GM18867 (cell line): Measurements from ENCODE around the gene CHIC2.

Experiments used
- ATAC-seq: cut with Tn5 transposase; IDR thresholded peaks from one replicate; pipeline ENCODE4 v1.9.1; 2021; ENCODE audit warnings: mild to moderate bottlenecking, moderate library complexity; ENCODE audit not compliant: unreplicated experiment

The CHIC2 gene

DNA sequence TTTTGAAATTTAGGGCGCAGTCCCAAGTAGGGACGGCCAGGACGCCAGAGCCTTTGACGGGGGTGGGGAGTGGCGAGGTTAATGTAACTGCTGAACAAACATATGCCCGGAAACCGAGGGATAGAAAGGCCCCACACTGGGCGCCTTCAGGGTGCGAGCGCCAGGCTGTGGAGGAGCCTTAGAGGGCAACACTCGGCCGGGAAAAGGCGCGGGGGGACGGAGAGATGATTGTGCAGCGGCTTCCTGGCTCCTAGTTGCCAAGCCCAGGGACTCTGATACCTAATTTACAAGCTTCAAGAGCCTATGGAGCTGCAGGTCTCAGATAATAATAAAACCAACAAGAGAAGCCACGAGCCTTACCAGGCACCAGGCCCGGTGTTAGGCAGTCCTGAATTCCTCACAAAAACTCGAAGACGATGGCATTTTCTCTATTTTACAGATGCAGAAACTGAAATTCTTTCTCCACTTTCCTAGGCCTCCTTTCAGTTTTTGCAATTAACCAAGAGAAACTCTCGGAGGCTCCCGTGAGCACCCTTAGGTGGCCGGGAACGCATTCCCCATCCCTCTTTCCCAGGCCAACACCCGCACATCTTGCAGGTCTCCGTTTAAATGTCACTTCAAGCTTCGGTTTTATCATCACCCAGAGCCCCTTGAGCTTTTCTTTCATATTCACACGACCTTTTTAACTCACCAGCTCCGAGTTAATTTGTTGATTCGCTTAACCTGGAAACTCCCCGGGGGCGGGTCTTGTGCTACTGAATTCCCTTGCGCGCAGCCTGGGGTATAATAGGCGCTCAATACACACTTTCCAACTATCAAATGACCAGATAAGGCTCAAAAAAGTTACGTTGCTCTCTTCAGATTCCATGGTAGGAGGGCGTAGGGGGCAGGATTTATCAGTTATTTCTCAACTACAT is 29.2 kb upstream of the CHIC2 start:
- no peak for ATAC-seq

DNA sequence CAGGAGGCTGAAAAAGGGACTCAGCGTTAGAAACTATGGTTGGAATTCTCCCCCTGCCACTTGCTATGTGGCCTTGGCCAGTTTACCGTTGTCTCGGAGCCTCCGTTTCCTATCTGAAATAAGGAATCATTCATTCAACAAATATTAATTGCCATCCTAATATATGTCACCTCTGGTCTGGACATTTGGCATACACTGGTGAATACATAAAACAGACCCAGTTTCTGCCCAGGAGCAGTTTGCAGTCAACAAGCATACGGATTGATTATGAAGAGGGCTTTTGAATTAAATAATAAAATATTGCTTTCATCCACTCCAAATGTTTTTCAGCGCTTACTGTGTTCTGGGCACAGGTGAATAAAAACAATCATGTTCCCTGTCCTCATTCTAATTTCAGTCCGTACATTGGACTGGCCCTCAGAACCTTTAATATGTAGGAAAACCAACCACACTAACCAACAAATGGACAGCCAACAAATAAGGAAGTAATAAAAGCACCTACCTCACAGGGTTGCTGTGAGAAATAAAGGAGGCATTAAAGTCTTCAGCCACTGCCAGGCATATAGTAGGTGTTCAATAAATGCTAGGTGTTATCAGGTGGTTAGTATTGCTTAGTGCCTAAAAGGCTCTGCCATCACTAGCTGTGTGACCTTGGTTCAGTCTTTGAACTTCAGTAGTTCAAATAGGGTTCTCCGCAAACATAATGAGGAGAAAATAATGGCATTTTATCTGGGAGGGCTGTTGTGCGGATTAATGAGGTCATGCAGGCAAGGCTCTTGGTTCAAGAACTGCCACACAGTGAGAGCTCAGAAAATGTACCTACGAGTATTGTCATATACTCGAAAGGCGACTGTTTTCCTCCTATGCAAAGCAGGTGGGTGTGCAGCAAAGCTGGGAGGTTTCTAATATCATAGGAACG is 28.3 kb upstream of the CHIC2 start:
- ATAC-seq, result no peak

DNA sequence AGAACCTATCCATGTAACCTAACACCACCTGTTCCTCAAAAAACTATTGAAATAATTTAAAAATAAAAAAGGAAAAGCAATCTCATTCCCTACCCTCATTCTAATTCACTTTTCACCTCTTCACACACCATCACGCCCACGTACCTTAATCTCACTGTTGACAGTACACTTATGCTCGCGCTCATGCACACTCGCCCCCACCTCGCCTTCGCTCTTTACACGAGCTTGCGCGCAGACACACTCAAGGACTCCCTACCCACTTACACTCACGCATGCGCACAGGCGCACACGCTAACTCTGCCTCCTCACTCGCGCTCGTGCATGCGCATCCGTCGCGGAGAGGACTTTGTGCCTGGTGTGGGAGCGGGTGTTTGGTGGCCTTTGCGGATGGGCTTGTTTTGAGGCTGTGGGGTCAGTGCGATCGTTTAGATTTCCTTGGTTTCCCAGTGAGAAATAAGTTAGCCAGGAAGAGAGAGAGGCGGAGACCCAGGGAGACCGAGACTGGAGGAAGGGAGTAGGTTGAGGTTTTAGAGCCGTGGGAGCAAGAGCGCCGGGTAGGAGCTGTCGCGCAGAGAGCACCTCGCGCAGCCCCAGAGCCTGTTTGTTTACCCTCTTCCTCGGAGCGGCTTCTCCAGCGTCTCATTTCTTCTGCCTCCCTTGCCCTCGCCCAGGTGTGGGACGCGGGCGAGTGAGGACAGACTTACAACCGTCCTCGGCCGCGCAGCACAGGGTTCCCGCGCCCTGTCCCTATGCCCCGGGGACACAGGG is 27.4 kb upstream of the CHIC2 start:
- peak; percentile 87 for ATAC-seq

DNA sequence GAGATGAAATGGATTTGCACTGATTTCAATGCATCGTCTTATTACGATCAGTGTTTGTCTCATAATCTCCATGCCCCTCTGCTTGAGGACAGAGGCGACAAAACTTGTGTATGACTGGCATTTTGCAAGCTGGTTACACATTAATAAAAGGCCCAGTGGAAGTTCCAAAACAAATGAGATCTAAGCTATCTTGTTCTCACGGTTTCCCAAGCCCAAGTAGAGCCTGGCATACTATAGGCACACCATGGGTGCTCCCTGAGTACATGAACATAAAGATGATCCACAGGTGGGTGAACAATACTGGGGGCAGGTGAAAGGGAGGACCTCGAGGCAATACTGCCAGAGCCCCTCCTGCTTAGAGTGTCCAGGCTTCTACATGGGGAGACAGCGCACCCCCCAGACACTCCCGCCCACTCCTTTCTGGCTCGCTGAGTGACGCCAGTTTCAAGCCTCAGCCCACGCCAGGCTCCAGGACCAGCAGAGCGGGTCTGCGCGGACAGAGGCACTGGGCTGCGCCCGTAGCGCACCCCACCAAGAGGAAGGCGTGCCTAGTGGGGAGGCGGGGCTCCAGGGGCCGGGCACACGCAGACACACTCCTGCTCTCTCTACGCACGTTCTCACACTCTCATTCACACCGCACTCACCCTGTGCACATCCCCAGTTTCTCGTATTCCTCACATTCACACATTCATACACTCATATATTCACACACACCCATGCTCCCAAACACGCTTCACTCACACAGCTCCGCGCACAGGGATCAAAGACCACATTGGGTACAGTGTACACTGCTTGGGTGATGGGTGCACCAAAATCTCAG is 26.6 kb upstream of the CHIC2 start:
- ATAC-seq, result peak; percentile 81

DNA sequence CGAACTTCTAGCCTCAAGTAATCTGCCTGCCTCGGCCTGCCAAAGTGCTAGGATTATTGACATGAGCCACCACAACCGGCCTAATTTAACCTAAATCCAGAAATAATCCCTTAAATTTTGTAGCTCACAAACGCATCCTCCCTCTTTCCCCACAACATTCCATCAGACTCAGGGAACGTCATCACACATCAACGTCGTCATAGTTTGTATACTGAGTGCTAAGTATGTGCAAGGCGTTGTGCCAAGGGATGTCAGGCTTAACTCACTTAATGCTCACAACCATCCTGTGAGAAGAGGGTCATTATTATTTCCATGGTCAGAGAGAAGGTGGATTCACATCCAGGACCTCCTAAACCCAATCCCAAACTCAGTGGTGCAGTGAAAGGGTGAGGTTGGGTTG is 26.0 kb upstream of the CHIC2 start:
- ATAC-seq, result no peak

DNA sequence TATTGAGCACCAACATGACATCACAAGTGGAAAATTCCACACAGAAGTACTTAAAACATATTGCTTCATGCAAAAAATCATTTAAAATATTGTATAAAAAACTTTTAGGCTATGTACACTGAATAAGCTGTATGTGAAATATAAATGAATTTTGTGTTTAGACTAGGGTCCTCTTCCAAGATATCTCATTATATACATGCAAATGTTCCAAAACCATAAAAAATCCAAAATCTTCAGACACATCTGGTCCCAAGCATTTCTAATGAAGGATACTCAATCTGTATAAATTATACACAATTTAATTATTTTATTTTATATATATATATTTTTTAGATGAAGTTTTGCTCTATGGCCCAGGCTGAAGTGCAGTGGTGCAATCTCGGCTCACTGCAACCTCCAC is 25.5 kb upstream of the CHIC2 start:
- no peak for ATAC-seq

DNA sequence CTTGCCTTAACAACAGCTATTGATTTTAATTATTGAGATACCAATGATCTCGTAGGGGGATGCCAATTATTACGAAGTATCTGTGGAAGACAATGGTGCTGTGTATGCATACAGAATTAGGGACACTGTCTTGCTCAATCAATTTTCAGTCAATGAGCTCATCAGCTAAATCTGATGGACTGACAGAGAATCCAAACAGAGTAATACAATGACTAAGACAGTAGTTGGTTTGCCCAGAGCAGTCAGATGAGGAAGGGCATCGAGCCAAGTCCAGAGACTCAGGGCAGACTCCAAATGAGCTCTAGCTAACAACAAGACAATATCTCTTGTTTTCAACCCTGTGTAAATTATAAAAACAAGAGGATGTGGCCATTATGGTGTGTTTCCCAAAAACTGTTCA is 20.9 kb upstream of the CHIC2 start:
- no peak for ATAC-seq

DNA sequence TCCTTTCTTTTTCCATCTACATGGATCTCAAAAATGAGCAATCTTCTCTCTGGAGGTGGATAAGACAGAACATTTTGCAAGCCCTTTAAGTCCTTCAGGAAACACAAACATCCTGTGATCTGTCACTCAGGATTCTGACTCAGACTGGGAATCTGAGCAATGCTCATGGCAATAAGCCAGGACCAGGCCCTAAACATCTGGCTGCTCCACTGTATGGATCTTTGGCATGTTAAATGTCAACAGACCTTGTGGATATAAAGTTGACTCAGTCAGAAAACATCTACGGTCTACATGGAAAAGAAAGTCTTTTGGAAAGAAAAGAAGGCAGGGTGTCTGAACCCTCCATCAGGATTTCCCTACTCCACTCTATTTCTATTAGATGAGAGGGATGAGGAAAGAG is 17.8 kb upstream of the CHIC2 start:
- no peak for ATAC-seq

DNA sequence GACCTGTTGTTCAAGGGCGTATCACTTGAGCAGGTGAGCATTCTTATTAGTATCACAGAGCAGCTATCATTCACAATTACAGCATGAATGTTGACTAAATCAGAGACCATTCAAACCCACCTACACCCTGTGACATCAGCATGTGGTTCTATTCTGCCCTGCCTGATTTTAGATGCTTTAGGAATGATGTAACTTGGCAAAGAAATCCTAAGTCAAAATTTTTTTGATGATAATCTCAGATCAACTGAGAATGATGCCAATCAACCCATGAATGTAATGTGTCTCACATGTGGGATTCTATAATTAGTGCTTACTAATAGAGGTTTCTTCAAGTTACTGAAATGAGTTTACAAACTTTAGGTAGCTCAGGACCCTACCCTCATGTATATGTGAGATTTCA is 13.4 kb upstream of the CHIC2 start:
- no peak for ATAC-seq

DNA sequence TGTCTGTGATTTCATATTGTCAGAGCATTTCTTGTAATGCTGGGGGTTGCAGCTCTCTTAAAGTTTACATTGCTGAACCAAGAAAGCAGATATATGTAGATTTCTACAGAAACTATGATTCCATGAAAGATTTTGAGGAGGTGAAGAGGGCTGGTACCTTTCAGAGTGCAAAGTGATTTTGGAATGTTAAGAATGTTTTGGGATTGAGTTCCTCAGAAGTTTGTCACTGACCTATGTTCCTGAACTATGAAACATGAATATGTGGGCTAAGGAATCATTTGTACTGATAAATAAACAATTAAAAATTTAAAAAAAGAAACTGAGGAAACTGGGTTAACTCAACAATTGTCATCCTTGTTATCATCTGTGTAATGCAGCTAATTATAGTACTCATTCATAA is 12.3 kb upstream of the CHIC2 start:
- ATAC-seq, result no peak

DNA sequence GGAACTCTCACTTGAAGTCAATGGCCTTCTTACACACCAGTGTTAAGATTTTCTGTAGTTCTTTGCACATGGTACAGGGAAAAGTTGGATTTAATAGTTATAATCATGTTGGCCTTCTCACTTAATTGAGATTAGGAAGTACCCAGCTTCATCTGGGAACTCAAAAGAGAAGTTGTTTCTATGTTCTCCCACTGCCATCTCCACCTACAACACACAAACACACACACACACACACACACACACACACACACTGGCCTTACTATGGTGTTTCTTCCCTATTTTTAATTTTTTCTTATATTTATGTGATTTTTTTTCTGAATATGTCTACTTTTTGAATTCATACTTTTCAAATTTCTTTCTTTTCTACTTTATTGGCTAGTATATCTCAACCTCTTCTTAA is 10.0 kb upstream of the CHIC2 start:
- ATAC-seq, result no peak

DNA sequence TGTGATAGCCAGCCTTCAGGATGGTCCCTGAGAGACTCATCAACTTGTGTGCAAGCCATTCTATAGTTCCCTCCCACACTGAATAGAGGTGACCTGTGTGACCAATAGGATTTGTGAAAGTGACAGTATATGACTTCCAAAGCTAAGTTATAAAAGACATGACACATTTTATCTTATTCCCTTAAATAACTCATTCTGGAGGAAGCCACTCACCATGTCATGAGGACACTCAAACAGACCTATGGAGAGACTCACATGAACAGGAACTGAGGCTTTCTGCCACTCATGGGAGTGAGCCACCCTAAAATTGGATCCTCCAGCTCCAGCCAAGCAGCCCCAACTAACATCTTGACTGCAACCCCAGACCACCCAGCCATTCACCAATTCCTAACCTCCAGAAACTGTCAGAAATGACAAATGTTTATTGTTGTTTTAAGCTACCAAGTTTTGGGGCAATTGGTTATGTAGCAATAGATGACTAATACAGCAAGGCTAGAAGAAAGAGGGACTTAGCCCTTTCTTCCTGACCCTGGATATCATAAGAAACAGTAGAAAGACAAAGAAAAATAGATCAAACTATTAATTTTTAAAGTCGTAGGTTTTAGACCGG is 9.0 kb upstream of the CHIC2 start:
- no peak for ATAC-seq

DNA sequence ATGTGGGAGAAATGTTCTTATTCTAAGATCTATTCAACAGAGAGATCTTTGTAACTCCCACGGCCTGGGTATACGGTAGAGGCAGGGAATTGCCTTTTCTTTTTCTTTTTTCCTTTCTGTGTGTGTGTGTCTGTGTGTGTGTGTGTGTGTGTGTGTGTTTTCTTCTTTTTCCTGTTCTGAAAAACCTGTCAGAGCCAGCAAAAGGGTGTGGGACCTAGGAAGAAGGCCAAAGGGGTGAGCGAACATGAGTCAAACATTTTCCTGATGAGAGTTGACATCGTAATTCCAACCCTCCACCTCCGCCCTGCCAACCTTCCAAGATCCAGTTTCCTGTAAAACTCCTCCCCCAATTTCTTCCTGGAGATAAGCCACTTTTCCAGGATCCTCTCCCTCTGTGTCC is 2.8 kb upstream of the CHIC2 start:
- no peak for ATAC-seq

DNA sequence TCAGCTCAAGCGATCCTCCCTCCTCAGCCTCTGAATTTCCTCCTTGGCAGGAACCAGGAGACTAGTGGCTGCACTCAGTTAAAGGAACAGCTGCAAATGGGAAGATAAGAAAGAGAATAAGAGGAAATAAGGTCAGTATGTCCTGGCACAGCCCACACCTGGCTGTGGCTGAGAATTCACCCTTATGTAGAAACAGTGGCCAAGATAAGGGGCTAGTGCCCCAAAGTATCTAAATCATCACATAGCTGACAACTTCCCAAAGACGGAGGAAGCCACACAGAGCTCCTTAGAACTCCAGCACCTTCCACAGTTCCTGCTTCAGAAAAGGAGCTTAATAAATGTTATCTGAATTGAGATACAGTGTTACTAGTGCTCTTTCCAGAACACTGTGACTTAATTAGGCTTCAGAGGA is 2.3 kb upstream of the CHIC2 start:
- ATAC-seq, result no peak

DNA sequence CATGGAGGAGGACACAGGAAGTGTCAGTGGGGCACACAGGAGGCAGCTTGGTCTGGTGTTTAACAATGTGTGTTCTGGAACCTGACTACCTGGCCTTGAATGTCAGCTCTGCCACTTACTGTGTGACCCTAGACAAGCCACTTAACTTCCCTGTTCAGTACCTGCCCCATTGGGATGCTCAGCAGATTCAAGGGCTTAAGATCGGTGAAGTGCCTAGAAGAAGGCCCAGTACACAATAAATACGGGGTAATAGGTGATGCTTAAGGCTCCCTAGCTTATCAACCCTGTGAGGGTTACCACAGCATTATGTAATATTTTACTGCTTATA is 1.6 kb upstream of the CHIC2 start:
- ATAC-seq, result no peak

DNA sequence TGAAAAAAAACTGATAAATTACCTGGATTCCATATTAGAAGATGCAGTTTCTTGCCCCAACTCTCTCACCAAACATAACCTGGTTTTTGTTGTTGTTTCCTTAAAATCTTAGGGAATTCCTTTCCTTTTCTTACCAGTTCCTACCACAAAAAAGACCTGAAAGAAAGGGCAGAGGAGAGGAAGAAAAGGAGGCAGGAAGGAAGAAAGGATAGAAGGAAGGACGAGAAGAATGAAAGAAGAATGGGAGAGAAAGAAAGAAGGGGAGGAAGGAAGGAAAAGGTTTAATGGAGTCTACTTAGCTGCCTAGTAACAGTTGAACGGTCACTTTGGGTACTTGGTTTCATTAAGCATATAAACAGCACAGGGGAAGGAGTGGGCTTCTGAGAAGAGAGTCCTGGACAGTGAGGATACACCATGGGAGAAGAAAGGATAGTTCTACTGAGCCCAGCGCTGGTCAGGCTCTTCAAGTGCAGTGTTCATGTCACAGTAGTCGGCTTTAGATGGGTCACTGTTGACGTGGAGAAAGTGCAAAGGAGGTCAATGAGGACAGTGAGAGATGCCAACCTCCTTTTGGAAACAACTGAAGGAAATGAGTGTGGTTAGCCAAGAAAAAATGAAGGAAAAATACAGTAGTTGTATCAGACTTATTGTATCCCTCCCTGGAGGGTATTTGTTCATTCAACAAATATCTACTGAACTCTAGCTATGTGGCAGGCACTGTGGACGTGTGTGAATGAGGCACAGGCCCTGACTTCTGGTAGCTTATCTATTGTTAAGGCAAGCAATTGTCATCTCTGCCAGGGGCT is 1.1 kb upstream of the CHIC2 start:
- no peak for ATAC-seq

DNA sequence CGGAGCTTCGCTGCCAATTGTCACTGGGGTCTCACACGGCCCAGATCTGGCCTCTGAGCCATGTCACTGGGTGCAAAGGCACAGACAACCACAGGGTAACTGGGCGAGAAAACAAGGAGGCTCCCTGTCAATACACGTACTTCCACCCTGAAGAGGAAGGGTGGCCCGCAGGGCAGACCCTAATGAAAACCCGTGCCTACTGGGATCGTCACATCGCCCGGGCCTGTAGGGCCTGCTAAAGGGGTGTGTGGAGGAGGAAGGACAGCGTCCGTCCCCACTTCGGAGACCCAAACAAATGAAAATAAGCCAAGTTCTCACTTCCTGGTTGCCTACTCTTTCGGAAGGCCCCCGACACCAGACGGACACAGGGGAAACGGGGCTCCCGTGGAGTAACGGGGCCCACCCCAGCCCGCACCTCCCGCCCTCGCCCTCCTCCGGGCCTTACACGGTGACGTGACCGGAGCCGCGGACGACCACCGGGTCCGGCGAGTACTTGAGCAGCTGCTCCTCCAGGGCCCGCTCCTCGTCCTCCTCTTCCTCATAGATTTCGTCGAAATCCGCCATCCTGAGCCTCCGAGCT is 578 bp downstream of the CHIC2 start:
- peak; percentile 30 for ATAC-seq

DNA sequence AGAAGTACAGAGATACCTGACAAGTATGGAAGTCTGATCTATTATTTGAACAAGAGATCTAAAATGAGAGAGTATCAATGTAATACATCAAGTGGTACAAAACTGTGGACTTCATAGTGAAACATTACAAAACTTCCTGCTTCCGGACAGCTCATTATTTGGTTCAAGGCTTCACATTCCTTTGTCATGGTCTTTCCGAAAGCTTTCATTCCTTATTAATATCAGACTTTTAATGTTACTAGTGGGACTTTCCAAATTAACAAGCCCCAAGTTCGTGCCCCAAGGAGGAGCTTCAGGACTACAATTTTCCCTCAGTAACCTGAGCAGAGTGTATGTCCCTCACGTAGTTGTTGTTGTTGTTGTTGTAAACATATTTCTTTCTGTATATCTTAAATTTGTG is 1.2 kb downstream of the CHIC2 start:
- ATAC-seq, result no peak

DNA sequence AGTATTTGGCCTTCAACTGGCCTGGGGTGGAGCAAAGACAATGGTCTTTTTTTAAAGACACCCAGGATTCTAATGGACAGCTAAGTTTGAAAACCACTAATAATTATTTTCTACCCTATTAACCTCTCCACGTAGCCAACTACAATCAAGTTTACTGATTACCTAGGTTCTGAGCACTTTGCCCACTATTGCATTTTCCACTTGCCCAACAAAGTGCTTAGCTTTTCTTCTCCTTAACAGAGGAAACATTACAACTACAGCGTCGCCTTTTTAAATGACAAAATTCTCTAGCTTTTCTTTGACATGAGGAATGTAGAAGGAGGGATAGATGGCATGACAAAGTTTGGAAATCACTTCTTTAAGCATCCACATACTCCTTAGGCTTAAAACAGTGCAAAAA is 2.0 kb downstream of the CHIC2 start:
- no peak for ATAC-seq
